GM21786 (cell line): Measurements from ENCODE around the gene UBR7.
A peak's percentile ranks its signal among the peaks of the same experiment; 100 is the strongest.
"Not testable (repeated sequence)": the region's sequence is repeated elsewhere in the genome, so short reads cannot be mapped to it uniquely, and the experiment has no call there.

ENCODE experiments used
- ATAC-seq: cut with Tn5 transposase; IDR thresholded peaks from one replicate; pipeline ENCODE4 v1.9.1; 2021; ENCODE audit not compliant: unreplicated experiment

The UBR7 gene

DNA sequence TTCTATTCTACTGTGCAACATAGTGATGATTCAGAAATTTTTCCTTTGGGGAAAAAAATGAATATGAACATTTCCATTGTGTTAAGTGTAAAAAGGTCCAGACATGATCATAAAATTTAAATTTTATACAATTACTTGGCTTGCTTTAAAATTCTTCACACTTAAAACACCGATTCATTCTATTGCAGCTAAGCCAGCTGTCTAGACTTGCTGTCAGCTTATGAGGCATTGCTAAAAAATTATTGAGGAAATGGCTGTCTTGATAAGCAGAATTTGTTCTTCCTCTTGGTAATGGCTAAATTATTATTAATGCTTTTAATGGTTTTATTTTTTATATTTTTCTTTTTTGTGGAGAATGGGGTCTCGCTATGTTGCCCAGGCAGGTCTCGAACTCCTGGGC lies 20.1 kb upstream of the UBR7 start:
- ATAC-seq, result no peak

DNA sequence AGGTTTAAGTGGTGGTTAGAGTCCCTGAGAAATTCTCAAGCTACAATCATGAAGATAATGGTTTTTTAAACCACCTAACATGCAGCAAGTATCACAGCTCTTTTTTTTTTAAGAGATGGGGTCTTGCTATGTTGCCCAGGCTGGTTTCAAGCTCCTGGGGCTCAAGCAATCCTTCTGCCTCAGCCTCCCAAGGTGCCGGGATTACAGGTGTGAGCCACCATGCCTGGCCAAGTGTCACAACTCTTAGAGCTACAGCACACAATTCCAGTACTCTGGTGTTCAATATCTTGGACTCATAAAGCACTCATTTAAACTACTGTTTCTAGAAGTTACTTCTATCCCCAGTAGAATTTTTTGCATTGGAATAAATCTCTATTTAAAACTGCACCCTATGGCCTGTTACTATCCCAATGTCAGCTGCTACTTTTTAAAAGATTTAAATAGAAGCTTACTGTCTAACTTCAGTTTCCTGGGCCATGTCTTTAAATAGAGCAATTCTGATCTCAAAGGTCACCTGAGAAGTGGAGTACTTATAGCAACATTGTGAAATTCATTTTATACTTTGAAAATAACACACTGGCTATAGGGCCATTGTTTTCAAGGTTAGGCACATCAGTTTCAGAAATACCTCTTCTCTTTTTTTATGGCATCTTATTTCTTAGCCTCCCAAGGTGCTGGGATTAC lies 11.6 kb upstream of the UBR7 start:
- no peak for ATAC-seq

DNA sequence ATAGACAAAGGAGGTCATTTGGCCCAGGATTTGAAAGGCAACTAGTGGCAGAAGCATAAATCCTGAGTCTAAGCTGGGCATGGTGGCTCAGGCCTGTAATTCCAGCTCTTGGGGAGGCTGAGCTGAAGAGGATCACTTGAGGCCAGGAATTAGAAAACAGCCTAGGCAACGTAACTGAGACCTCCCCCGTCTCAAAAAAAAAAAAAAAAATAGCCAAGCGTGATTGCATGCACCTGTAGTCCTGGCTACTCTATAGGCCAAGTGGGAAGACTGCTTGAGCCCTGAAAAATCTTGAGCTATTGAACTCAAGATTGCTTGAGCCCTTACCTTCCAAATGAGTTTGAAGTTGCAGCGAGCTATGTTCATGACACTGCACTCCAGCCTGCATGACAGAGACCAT lies 8.0 kb upstream of the UBR7 start:
- no peak for ATAC-seq

DNA sequence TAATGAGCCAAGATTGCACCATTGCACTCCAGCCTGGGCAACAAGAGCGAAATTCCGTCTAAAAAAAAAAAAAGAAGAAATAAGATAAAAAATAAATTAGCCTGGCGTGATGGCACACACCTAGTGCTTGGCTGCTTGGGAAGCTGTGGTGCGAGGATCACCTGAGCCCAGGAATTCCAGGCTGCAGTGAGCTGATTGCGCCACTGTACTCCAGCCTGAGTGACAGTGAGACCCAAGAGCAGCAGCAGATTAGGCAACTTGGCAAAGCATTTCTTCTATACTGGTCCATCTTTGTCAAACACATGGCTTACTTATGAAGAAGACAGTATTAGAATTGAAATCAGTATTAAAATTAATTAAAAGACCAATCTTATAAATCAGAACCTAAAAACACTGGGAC lies 6.5 kb upstream of the UBR7 start:
- ATAC-seq, result no peak

DNA sequence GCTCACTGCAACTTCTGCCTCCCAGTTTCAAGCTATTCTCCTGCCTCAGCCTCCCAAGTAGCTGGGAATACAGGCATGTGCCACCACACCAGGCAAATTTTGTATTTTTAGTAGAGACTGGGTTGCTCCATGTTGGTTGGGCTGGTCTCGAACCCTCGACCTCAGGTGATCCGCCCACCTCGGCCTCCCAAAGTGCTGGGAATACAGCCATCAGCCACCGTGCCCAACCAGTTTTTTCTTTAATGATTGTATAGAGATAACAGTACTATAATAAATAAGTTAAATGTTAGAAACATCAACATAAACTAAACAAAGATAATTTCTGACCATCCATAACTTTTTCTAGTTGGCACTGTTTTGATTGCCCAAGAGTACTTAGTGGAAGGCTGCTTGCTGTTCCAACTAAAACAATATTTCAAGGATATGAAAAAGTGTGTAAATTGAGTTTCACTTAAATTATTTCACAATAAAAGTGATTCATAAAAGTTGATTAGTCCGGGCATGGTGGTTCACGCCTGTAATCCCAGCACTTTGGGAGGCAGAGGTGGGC lies 5.8 kb upstream of the UBR7 start:
- ATAC-seq, result no peak

DNA sequence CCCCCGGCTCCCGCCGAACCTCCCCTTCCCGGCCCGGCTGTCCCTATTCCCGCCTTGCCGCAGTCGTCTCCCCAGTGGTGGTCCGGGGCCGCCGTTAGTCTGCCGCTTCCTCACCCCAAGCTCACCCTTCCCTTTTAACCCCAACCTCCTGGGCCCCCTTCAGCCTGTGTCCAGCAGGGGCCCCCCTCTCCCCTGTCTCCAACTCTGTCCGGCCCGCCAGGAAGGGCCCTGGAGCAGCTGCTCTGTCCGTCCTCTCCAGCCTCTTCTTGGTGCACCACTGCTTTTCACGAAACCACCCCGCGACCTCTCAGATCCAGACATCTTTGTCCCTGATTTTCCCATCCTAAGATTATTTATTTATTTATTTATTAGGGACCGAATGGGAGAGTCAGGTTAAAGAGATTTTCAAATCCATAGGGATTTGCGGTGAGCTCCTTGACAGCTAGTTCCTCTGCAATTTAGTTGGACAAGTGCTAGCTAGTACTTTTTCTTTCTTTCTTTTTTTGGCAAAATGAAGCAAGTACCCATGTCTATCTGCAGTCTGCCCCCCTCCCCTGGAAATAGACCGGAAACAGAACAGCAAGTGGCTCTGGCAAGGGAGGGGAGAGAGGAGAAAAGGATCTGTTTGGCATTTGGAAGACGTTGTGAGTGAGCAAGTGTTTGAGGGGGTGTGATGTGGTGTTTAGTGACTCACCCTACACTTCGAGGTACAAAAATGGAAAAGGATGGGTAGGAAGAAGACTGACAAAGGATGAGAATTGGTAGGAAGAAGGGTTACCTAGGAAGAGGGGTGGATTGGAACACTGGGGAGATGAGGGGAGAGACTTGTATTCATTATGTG lies 632 bp downstream of the UBR7 start:
- peak; percentile 43 for ATAC-seq

DNA sequence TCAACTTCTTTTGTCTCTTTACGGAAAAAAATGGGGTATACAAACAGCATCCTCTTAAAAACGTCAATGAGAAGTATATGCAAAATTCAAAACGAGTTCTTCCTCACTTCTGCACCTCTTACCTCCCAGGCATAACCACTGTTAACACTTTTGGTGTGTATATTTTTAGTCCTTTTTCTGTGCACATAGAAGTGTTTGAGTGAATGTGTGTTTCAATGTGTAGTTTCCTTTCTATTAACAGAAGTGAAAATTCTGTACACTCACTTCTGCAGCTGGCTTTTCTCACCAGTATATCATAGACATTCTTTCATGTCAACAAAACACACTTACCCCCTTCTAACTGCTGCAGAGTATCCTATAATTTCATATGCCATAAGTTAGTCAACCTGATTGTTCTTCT lies 5.4 kb downstream of the UBR7 start:
- peak; percentile 71 for ATAC-seq

DNA sequence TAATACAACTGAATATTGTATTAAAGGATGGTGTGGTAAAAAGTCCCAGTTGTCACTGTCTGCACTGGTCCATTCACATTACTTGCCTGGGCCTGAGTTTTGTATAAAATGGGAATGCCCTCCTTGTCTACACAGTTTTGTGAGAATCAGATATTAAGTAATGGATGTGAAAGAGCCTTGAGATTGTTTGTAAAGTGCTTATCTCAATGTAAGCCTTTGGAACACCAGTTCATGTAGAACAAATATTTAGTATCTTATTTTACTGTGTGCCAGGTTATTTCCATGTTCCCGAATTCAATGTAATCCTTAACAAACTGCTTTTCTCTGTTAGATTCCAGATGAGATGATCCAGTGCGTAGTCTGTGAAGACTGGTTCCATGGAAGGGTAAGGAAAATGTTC lies 7.5 kb downstream of the UBR7 start:
- ATAC-seq, result no peak

DNA sequence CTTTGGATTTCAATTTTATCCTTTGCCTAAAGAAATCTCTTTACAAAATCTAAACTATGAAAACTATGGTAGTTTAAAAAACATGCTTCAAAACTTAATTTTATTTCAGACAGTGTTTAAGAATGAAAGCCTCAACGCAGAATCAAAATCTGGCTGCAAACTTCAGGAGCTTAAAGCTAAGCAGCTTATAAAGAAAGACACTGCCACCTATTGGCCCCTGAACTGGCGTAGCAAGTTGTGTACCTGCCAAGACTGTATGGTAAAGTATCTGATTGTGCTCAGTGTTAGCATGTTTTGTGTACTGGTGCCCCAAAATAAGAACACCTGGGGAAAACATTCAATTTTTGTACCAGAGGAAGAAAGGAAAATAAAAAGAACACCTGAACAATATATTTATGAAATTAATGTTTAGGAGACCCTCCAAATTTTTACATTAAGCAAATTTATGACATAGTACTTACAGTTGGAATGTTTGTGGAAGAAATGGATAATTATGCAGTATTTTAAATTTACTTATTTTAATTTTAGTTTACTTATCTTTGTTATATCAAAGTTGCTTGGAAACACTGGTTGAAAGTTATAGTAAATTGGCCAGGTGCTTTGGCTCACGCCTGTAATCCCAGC lies 12.2 kb downstream of the UBR7 start:
- ATAC-seq, result peak; percentile 71

DNA sequence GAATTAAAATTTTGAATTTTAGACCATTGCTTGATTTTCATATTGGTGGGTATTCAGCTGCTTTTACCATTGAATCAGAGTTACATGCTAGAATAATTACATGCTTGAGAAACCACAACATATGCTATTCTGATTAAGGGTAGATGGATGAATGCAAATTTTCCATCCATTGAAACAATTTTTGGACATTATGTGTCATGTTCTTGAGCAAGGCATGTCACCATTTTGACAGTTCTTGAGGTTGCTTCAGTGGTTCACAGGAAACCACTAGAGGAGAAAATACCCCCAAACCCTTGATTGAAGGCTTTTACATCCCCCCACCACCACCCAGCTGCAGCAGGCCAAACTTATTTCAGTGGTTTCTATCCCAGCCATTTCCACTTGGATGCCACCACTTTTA lies 13.5 kb downstream of the UBR7 start:
- ATAC-seq, result no peak

DNA sequence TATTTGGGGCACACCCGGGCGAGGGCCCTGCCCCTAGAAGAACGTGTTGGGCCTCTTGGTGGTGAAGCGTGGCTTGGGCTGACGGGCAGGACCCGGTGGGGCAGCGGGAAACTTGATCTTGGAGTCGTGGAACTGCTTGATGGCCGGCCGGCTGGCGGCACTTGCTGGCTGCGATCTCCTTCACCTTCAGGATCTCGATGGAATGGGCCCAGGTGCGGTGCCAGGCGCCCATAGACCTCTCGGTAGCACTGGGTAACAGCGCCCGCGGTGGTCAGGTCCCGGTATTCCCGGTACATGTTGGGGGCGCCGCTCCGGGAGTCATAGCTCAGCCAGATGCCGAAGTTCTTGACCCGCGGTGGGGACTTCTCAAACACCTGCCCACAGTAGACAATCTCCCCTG lies 16.5 kb downstream of the UBR7 start:
- ATAC-seq, result no peak

DNA sequence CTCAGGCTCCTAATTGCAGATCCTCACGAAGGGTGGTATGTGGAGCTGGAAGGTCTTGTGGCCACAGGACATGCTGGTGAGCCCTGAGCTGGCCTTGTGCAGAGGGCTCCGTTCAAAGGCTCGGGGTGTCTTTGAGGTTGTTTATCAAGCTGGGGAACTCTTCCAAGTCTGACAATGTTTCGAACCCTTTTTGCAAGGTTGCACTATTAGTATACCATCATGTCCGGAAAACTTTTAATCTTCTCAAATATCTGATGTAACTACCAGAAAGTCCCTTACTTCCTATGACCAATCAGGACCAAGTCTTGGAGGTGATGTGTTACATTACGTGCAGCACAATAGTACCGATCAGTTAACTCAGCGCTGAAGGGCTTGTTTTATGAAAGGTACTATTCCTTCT lies 21.5 kb downstream of the UBR7 start:
- no peak for ATAC-seq

DNA sequence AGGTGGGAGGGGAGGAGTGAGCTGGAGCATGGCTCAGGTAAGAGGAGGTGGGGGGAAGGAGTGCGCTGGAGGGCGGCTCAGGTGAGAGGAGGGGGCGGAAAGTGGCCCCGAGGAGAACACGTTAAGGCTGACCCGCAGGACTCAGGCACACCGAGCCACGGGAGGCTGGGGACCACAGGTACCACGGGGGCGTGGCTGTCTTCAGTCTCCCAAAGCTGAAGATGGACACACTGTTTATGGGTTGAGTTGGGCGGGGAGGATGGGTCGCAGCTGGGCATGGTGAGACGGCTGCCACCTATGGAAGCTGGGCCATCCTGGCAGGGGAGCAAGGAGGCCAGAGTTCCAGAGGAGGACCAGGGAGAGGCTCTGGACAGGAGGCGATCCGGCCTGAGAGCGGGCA lies 23.5 kb downstream of the UBR7 start:
- ATAC-seq, result no peak

DNA sequence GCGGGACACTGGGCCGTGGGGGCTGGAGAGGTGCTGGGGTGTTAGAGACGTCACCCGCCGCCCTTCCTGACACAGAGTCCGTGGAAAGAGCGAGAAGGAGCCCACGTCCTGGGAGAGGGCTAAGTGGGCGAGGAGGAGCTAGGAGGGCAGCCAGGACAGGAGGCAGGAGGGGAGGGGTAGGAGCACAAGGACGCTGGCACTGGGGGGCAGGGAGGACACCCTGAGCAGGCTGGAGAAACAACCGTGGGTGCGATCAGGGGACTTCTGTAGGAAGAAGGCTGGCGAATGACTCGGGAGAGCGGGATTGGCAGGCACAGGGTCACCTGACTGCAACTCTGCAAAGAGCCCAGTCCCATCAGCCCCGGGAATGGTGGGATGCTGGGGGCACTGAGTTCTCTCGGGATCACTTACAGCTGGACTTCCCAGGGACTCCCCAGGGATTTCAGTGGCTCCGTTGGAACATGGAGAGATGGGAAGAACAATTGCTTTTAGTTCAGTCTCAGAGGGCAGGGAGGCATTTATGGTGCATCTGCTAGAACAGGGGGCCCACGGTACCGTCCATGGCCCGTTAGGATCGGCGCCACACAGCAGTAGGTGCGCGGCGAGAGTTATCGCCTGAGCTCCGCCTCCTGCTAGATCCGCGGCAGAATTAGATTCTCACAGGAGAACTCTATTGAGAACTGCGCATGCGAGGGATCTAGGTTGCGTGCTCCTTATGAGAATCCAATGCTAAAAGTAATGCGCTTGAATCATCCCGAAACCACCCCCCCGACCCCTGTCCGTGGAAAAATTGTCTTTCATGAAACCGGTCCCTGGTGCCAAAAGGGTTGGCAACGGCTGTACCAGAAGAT lies 24.3 kb downstream of the UBR7 start:
- ATAC-seq, result no peak

DNA sequence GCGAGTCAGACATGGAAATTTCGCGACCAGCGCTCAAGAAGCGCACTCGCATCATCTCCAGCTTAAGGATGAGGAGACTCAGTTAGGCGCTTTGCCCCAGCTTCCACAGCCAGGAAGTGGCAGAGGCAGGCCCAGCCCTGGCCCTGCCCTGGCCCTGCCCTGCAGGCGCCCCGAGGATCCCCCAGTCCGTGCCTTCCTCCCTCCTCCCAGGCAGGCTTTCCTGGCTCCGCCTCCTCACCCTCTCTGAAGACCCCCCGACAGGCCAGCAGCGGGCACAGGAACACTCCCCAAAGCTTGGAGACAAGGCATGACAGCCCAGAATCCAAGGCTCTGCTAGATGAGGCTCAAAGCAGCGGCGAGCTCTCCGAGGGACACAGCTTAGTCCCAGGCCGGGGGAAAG lies 25.1 kb downstream of the UBR7 start:
- ATAC-seq, result no peak

DNA sequence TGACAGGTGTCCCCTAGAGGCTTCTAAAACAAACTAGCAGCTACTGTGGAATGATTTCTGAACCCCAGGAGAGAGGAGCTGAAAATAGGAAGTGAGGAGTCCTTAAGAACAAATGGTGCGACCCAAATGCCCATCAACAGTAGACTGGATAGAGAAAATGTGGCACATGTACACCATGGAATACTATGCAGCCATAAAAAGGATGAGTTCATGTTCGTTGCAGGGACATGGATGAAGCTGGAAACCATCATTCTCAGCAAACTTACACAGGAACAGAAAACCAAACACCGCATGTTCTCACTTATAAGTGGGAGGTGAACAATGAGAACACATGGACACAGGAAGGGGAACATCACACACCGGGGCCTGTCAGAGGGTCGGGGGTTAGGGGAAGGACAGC lies 26.0 kb downstream of the UBR7 start:
- not testable (repeated sequence) for ATAC-seq

DNA sequence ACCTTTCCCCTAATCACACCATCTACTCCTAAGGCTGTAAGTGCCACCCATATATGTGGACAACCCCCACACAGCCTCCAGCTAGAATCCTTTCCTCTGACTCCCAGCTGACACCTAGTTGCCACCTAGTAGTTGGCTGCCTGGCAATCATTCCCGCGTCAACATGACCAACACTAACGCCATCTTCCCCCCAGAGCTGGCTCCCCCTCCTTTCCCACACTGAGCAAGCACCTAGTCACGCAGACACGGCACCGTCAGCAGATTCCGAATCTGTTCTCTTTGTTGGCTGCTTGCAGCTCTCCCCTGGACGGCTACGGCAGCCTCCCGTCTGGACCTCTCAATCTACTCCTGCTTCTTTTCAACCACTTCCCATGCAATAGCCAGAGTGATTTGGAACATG lies 27.7 kb downstream of the UBR7 start:
- no peak for ATAC-seq

DNA sequence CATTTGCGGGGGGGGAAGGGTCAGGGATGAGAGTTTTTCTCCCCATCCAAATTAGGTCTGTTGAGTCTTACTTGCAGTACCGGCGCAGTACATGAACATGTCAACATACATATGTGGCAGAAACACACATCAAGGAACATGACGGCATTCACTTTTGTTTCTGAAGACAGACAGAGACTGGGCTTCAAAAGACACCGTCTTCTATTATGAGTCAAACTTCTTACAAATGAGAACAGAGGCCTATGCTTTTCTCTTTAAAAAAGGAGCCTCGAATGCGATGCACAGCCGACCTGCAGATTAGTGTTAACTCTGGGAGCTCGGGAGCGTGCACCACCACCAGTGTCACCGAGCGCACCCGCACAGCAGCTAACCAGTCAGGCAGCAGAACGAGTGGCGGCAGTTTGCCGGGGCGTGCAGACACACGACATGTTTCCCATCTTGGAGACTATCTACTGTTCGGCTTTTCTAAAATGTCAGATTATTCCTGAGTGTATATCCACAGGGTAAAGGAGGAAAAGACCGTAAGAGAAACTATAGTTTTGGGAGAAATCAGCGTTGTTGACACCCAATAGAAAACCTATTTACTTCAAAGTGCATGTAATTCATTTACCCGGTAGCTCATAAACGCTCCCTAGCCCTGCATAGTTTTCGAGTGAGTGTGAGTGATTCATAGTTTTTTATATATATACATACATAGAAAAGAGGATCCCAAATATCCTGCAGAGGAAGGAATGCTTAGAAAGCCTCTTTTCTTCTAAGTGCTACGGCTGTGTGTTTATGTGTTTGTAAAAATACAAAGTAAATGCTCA lies 33.0 kb downstream of the UBR7 start:
- ATAC-seq, result no peak

DNA sequence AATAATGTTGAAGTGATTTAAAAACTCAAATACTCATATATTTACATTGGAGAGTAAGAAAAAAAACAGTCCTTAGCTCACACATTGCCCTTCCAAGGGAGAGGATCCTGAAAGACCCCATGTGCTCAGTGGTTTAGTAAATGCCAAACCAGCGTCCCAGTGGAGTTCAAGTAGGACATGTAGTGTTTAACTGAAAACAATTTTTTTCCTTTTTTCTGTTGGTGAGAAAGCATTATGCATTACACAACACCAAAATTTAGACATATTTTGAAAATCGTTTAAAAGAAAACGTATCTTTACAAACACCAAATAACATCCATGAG lies 33.6 kb downstream of the UBR7 start:
- ATAC-seq, result no peak

DNA sequence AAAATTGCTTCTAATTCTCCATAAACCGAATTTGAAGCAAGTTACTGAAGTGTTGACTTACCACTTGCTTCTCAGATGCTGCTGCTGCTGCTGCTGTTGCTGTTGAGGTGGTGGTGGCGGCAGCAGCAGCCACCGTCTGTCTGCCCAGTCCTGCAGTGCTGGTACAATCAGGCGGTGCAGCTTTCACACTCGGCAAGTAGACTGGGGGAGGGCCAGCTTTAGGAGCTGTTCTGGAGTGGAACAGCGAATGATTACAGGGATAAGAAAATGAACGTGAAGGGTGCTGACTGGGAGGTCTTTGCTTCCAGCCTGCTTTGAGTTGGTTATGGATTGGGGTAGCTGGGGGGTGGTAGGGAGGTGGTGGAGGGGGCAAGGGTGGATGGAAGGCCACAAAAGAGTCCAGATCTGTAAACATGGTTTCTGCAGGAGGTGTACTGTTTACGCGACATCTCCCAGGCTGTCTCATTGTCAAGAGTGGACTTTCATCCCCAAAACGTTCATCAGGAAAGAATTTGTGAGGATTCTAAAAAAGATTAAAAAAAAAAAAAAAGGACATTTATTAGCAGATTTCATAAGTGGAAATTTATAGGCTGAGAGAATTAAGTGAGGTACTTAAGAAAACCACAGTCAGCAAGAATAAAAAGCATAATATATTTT lies 38.8 kb downstream of the UBR7 start:
- ATAC-seq, result no peak
